ENCODE results near the gene SHB.
"Not testable (repeated sequence)": the region's sequence is repeated elsewhere in the genome, so short reads cannot be mapped to it uniquely, and the experiment has no call there.

The SHB gene

GRCh38 chr9:37965676-37966345 is 103.2 kb downstream of the SHB start:
- not testable (repeated sequence) for DNase-seq

DNA sequence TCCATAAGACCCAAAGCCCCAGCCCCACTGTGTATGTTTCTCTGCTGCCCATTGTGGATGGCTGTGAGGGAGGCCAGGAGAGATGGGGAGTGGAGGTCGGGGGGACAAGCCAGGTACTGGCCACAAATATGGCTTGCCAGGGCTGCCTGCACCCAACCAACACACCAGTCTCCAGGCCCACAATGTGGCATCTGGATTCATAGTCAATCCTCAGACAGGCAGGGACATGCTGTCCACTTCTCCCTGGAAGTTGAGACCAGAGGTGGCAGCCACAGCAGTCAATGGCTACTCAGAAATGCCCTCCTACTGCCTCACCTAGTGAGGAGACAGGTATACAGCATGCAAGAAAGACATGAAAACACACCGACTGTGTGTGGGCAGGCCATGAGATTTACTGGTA is 103.9 kb downstream of the SHB start:
- no peak for DNase-seq

DNA sequence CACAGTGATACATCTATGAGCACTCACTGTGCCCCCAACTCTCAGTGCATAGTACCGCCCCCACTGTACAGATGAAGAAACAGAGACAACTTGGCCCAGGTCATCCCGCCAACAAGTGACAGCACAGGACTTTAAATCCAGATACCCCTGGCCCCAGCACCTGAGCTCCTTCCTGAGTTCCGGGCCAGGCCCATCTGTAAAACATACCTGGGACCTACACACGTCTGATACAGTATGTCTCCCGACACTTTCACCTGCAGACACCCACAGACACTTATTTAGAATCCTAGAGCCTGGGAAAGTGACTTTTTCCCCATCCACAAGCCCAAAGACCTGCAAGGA is 104.3 kb downstream of the SHB start:
- no peak for DNase-seq

DNA sequence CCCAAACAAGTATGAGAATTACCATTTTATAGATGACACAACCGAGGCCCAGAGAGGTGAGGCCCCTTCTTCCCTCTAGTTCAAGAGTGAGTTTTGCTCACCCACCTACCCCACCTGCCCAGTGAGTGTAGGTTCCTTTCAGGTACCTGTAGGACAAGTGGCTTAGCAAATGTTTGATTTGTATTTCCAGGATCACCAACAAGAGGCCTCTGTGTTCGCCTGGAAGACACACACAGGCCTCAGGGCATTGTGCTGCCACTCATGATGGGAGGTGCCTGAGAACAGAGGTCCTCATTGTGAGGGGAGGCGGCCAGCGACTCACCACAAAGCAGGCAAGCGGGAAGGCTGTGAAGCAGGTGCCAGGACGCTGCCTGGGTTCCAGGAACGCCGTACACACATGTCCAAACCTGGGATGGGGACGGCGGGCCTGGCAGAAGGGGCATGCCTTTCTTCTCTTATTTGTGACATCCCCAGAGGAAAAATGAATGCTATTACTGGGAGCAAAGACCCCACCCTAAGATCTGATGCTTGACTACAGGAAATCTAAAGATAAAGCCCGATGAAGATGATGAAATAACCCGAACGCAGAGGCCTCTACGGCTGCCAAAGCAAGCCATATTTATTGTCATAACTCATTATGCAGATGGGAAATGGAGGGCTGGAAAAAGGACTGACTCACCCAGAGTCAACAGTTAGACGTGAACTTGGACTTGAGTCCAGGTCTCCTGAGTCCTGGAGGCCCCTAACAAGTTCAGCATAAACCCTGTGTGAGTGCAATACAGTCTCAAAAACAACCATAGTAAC is 104.9 kb downstream of the SHB start:
- DNase-seq, result no peak

DNA sequence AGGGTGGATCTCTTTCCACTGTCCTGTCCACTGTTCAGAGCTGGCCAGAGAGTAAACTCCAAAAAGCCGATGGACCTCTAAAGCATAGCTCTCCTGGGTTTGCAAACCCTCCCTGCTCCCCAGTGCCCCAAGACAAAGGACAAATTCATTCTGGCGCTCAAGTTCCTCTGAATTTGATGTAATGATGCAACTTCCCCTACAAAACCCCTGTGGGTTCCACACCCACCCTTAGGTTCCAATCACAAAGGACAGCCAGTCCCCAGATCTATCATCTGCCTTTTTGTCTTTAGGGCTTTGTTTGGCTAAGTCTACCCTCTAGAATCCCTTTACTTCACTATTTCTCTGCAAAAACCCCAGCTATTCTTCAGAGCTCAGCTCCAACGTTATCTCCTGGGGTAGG is 107.7 kb downstream of the SHB start:
- no peak for DNase-seq

GRCh38 chr9:37960631-37961030 is 108.4 kb downstream of the SHB start:
- DNase-seq, result no peak

- no peak for DNase-seq
Observed at GRCh38 chr9:37959976-37960375, 109.1 kb downstream of the SHB start.

GRCh38 chr9:37958154-37958553 is 110.9 kb downstream of the SHB start:
- no peak for DNase-seq

GRCh38 chr9:37957664-37957953 is 111.4 kb downstream of the SHB start:
- DNase-seq, result no peak

DNA sequence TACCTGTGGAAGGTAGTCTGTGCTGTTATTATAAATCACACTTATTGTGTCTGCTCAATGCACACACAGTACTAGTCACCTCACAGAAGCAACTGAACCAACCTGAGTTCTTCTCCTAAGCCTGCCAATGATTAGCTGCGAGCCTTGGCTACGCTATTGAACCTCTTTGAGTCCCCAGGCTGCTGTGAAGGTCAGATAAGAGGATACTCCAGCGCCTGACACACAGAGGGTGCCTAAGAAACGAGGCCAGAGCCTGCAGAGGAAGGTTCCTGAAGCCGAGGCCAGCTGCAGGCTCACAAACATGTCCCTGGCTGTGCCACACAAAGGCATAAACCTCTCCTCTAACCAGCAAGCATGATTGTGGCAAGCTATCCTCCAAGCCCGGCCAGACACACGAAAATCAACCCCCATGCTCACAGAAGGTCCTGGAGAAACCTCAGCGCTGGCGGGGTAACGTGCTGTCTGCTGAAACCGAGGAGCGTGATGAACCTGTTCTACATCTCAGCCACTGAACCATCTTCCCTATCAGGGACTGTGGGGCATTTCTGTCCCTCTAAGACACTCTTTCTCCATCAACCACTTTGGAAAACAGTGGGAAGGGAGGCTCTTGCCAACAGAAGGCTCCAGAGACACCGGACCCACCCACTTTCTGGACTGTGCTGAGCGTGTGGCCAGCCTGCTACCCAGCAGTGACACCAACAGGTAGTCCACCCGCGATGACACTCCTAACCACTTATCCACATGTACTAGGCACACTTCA is 111.9 kb downstream of the SHB start:
- DNase-seq, result no peak

GRCh38 chr9:37956423-37956820 is 112.6 kb downstream of the SHB start:
- no peak for DNase-seq

DNA sequence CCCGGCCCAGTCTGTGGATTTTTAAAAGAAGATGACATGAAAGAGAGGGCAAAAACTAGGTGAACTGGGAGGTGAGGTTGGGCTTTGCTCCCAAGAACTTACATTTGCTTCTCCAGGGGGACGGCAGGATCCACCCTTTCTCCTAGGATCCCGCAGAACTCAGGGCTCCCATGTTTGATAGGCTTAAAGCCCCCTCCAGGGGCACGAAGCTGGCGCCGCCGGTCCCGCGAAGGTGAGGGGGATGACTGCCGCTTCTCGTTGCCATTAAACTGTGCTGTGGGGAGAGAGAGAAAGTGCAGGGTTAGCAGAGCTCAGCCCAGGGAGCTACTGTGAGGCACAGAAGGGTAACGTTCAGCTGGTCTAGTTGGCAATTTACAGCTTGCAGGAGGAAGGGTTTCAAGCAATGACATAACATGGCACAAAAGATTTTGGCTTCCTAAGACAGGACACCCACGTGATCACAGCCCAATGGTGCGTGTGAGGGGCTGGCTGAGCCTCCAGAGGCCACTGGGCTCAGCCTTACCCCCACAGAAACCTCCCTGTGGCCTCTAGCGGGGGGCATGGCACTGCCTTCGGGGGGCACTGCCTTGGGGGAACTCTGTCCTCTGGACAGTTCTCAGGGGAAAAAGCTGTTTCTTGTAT is 113.1 kb downstream of the SHB start:
- DNase-seq, result no peak

DNA sequence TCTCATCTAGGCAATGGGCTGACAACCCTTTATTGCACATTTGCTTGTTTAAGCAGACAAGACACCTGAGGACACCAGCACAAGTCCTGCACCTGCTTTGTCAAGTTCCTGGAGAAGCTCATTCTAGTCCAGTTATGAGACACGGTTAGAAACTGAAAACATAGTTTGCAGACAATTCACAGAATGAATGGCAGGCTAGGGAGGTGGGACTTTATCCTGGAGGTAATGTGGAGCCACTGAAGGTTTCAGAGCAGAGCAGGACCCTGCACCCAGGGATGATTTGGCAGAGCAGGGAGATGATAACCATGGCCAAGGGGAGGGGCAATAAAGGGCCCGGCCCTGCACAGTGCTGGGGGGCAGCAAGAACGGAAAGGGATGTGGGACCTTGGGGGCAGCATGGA is 114.4 kb downstream of the SHB start:
- DNase-seq, result peak; percentile 68

DNA sequence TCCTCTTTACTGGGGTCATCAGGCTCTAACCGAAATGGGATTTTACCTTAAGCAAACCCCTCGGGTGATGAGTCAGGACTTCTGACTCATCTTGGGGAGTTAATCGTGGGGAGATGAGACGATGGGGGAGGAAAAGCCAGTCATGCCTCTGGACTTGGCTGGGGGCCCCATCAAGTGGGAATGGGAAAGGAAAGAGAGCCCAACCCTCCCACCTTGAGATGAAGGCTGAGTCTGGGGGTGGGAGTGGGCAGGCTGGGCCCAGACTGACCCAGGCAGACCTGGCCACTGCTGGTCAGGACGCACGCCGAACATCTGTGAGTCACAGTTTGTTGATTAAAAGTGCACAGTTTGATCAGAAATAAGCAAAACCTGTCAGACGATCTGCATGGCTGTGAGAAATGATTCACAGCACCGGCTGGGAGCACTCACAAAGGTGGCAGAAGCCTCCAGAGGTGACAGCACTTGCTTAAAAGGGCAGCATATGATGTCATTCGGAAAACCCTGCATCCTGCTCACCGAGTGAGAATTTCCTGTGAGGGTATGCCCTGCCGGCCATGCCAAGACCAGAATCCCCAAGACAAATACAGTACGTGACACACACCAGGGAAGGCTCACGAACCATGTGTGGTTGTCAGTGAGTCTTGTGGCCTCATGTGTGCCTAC is 115.1 kb downstream of the SHB start:
- peak; percentile 86 for DNase-seq

- DNase-seq, result no peak
Observed at GRCh38 chr9:37953206-37953774, 115.7 kb downstream of the SHB start.

GRCh38 chr9:37952731-37953130 is 116.3 kb downstream of the SHB start:
- DNase-seq, result no peak

- DNase-seq, result no peak
Observed at GRCh38 chr9:37951671-37952449, 117.2 kb downstream of the SHB start.

- no peak for DNase-seq
Observed at GRCh38 chr9:37950561-37950960, 118.5 kb downstream of the SHB start.

- DNase-seq, result no peak
Observed at GRCh38 chr9:37949576-37949975, 119.5 kb downstream of the SHB start.

- no peak for DNase-seq
Observed at GRCh38 chr9:37948417-37948980, 120.5 kb downstream of the SHB start.

DNA sequence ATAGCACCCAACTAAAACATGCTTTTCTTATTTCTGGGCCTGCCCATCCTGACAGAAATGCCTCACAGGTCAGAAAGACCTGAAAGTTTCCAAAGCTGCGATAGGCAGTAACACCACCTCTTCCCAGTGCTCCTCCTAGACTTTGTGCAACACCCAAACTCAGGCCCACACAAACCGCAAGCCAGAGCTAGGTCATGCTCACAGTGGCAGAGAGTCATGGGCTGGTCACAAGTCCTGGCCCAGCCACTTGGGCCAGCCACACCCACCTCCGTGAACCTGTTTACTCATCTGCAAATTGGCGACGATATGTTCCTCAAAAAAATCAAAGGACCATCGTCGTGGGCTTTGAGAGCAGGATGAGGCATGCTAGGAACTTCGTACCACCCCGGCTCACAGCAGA is 121.0 kb downstream of the SHB start:
- no peak for DNase-seq

GRCh38 chr9:37947471-37947870 is 121.6 kb downstream of the SHB start:
- DNase-seq, result no peak

Measured in activated CD4-positive, alpha-beta T cell treated with anti-CD3 and anti-CD28 coated beads, Interleukin-2, Interleukin-6, amounts not matched to agents 100 ng/mL and 50 ng/mL, durations not matched to agents 16 hours and 8 hours (primary cell).